Measurements from ENCODE around the gene PTPN23. TPM values are rescaled to one million over a fixed set of nuclear protein-coding genes. Genes with fewer than 3 reads are reported as not detected.
A peak's percentile ranks its signal among the peaks of the same experiment; 100 is the strongest.
"Not testable (repeated sequence)": the region's sequence is repeated elsewhere in the genome, so short reads cannot be mapped to it uniquely, and the experiment has no call there.

Gene PTPN23
- total RNA-seq, 1 donor from 2014 or later: 53.7 TPM

DNA sequence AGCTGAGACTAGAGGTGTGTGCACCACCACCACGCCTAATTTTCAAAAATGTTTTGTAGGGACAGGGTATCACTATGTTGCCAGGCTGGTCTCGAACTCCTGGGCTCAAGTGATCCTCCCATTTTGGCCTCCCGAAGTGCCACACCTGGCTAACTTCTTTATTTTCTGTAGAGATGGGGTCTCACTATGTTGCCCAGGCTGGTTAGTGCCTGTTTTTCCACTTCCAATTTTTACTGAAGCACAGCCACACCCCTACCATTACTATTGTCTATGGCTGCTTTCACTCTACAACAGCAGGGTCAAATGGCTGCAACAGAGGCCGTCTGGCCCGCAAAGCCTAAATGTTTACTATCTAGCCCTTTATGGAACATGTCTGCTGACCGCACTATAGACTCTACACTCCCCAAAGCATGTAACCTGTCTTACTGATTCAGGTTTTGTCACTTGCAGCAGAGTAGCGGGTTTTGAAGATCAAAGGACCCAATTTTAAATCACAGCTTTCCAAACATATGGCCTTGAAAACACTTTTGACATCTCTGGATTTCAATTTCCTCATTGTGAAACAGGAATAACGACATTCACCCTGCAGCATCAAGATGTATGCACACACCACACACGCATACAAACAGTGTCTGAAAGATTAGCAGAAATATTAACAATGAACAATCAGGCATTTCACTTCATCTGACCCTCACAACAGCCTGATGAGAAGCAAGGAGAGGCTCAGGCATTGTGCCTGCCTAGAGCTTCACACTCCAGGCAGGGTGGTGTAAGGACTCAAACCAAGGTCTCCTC, 48.9 kb downstream of the PTPN23 start:
- DNase-seq (ENCODE audit: low spot score) (peak; percentile 15), ATAC-seq (no peak)
- intact Hi-C loops (cut with DNase I): loop anchor here (10.0 kb wide), 1 partner anchor 45 kb away; the partner anchor contains the start of gene SCAP

DNA sequence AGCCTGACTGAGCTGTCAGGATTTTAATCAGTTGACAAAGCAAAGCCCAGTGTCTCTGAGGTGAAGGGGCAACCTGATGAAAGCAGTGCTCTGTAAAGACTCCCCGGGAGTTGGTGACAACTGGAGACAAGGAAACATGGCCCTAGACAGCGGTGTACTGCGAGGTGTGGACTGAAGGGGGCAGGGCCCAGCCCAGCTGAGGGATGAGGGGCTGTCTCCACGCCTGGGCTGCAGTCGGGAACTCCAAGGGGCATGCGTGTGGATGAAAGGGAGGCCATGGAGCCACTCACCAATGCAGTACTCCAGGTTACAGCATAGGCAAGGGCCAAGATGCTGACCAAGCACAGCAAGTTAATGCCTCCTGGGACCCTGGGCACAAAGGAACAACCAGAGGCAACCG, 49.8 kb downstream of the PTPN23 start:
- ATAC-seq (no peak), DNase-seq (ENCODE audit: low spot score) (peak; percentile 31)
- intact Hi-C loops (cut with DNase I): no loop called here

DNA sequence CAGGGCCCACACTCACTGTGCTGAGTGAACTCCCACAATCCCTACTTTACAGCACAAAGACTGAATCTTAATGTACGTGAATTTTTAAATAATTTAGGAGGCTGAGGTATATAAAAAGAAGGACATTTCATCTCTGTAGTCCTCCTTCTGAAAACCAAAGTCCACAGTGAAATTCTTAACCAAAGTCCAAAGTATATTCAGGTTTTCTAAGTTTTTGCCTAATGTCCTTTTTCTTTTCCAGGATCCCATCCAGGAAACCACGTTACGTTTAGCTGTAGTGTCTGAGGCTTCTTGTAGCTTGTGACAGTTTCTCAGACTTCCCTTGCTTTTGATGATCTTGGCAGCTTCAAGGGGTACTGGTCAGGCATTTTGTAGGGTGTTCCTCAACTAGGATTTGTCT, 50.4 kb downstream of the PTPN23 start:
- intact Hi-C loops (cut with DNase I): no loop called here
- ATAC-seq: no peak

DNA sequence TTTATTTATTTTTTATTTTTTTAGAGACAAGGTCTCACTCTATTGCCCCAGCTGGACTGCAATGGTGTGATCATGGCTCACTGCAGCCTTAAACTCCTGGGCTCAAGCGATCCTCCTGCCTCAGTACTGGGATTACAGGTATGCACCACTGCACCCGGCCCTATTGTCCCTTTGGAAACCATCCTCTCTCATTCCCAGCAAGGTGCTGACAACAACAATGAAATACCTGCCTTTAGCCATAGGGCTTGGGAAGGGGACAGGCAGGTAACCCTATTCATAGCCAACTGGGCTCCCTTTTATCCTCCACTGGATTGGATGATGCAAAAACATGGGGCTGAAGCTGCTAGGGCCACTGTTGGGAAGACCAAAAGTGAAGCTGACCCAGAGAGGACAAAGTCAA, 51.9 kb downstream of the PTPN23 start:
- DNase-seq (ENCODE audit: low spot score) (peak; percentile 23), ATAC-seq (no peak)
- intact Hi-C loops (cut with DNase I): no loop called here

More for the DNA sequence above, 50.4 kb downstream of the PTPN23 start:
- DNase-seq (ENCODE audit: low spot score): no peak

DNA sequence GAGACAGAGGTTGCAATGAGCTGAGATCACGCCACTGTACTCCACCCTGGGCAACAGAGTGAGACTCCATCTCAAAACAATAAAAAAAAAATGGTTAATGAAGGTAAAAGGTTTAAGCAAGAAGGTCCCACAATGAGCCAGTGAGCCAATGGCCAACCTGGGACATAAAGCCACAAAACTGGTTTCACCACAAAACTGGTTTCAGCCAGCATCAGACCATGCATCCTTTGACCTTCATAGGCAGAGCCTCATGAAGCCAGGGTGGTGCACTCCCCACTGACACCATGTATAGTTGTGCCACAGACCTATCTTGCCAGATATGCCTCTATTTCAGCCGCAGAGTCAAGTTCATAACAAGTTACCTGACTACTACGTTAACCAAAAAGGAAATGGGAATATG, 53.0 kb downstream of the PTPN23 start:
- intact Hi-C loops (cut with DNase I): no loop called here
- DNase-seq (ENCODE audit: low spot score) (peak; percentile 2), ATAC-seq (no peak)

DNA sequence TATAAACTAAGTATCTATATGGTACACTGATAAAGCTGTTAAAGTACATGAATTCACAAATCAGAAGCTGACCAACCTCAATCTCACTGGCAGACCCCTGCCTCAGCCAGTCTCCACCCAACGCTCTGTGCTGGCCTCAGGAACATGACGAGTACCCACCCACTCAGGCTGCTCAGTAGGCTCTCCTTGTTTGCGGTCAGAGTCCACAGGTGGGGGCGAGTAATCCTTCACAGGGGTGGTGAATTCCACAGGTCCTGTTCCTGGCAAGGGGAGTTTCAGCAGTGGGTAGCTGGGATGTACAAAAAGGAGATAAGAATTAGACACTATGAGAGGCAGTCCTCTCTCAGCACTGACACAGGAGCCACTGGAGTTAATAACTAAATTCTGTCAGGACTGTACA, 54.0 kb downstream of the PTPN23 start:
- DNase-seq (ENCODE audit: low spot score) (peak; percentile 14), ATAC-seq (no peak)
- intact Hi-C loops (cut with DNase I): no loop called here

DNA sequence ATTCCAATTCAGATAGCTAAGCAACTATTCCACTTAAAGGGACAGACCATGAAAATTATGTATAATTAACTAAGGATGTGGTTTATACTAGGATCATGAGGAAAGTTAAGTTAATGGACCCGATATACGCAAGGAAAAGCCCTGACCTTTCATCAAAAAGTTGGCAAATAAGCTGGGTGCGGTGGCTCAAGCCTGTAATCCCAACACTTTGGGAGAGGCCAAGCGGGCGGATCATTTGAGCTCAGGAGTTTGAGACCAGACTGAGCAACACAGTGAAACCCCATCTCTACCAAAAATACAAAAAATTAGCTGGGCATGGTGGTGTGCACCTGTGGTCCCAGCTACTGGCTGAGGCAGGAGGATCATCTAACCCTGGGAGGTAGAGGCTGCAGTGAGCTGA, 55.4 kb downstream of the PTPN23 start:
- ATAC-seq: no peak
- intact Hi-C loops (cut with DNase I): no loop called here
- peak; percentile 21 for DNase-seq (ENCODE audit: low spot score)

DNA sequence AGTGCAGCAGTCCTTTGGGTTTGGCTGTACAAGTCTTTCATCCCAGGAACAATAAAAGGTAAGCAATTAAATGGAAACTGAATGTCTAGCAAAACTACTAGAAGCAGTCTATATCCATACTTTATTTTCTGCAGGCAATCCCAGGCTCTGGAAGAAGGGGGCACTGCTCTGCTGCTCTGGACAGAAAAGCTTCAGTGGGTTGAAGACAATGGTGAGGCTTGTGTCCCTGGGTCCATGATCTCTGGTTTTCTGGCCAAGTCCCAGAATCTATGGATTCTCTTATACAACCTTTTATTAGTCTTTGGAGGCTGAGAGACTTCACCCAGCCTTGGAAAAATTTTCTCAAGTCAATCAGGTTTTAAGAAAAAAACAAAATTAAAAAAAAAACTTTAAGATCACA, 59.3 kb downstream of the PTPN23 start:
- ATAC-seq (no peak), DNase-seq (ENCODE audit: low spot score) (peak; percentile 19)
- intact Hi-C loops (cut with DNase I): no loop called here

DNA sequence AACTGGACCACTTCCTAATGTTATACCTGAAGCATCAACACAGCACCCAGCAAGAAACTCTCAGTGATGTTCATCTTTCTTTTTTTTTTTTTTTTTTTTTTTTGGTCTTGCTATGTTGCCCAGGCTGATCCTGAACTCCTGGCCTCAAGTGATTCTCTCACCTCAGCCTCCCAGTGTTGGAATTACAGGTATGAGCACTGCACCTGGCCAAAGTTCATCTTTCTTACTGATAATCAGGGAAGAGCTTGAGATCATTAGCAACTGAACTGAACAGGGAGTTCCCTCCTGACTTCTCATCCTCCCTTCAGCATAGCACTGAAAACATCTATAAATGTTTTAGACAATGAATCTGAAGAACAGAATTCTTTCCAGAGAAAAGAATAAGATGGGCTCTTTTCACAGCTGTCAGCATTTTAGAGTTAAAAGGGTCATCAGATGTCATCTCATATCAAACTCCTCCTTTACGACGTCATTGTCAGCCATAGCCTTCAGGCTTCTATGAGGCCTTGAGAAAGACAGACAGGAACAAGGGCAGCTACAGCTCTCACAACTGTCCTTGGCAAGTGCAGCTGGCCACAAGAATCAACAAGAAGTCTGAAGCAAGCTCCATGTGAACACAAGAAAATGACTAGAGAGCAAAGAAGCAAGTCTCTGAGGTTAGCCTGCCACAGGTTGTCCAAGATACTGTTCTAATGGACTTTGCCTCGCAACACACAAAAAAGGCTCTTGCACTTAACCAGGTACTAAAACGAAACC, 61.2 kb downstream of the PTPN23 start:
- no peak for ATAC-seq
- intact Hi-C loops (cut with DNase I): no loop called here
- peak; percentile 8 for DNase-seq (ENCODE audit: low spot score)

DNA sequence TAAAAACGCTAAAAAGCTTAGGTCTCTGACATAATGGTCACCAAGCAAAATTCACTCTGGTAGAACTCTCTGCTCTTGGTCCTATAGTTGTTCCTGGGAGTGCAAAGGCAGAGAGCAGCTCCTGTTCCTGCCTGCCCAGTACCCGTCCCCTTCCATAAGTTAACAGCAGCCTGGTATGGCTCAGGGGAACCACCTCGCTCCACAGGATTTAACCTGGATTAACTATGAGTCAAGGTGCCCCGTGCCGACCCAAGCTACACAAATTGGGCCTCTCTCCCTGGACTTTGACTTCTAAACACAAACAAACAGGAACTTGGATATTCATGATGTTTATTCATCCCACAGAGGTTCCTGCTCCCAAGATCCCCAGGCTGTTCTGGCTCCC, 62.8 kb downstream of the PTPN23 start:
- ATAC-seq: peak; percentile 54
- intact Hi-C loops (cut with DNase I): no loop called here
- peak; percentile 49 for DNase-seq (ENCODE audit: low spot score)

DNA sequence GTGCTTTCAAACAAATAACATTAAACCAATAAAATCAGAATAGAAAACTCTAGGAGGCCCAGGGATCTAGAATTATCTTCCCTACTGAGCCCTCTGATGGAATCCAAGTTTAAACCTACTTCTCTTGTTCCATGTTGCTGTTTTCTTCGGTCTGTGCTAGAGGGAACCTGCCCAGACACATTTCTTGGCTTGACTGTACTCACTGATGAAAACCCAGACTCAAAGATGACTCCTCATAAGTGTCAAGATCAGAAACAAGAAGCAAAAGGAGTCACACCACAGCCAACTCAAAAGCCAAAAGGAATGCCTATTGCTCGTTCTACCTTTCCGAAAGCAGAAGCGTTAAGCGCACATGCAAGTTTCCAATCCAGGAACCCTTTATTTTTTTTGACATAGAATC, 63.3 kb downstream of the PTPN23 start:
- ATAC-seq (no peak), DNase-seq (ENCODE audit: low spot score) (peak; percentile 2)
- intact Hi-C loops (cut with DNase I): no loop called here

DNA sequence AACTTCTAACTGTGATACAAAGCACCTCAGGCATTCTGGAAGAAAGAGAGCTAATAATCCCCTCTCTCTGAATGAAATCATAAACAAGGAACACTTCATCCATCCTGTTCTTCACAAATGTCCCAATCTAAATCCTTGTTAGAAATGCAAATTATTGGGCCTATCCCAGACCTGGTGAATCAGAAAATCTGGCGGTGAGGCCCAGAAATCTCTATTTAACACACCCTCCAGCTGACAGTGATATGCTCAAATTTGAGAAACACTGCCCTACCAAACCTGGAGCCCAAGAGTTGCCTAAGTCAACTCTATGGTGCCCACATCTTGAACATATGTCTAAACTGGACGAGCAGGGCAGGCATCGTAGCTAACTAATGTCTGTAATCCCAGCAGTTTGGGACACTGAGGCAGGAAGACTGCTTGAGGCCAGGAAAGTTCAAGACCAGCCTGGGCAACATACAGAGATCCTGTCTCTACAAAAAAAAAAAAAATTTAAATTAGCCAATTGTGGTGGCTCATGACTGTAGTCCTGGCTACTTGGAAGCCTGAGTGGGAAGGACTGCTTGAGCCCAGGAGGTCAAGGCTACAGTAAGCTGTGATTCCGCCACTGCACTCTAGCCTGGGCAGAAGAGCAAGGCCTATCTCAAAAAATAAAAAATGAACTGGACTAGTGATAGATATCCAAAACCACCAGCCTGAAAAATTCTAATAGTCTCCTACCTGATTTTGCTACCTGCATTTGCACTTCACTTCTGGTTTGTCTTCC, 71.8 kb downstream of the PTPN23 start:
- intact Hi-C loops (cut with DNase I): no loop called here
- DNase-seq (ENCODE audit: low spot score) (peak; percentile 12), ATAC-seq (no peak)

DNA sequence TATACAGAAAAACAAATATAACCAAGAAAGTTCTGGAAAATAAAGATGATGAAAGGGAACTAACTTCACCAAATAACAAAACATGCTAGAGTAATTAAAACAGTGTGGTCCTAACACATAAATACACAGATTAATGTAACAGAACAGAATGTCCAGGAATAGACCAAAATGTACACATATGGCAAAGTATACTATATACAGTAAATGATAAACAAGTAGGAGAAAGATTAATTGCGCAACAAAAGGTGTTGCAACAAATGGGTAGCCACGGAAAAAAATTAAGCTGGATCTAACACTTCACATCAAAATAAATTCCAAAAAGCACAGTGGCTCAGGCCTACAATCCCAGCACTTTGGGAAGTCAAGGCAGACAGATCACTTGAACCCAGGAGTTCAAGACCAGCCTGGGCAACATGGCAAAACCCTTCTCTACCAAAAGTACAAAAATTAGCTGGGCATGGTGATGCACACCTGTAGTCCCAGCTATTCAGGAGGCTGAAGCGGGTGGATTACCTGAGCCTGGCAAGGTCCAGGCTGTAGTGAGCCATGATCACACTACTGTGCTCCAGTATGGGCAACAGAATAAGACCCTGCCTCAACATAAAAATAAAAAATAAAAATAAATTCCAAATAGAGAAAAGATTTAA, 75.1 kb downstream of the PTPN23 start:
- DNase-seq (ENCODE audit: low spot score) (peak; percentile 2), ATAC-seq (no peak)
- intact Hi-C loops (cut with DNase I): no loop called here

DNA sequence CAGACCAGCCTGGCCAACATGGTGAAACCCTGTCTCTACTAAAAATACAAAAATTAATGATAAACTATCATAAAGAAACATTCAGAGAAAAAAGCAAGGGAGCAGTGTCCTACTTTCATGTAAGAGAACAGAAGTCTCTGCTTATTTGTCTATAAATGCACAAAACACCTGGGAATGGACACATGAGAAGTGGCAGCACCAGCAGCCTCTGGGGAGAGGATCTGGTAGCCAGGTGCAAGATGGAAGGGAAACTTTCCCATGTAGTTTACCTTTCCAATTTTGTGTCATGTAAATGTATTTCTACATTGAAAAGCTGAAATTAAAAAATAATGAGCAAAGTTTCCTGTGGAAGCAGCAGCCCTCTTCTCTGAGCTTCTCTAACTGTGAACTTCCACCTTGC, 76.2 kb downstream of the PTPN23 start:
- intact Hi-C loops (cut with DNase I): no loop called here
- ATAC-seq: no peak
- DNase-seq (ENCODE audit: low spot score): no peak

DNA sequence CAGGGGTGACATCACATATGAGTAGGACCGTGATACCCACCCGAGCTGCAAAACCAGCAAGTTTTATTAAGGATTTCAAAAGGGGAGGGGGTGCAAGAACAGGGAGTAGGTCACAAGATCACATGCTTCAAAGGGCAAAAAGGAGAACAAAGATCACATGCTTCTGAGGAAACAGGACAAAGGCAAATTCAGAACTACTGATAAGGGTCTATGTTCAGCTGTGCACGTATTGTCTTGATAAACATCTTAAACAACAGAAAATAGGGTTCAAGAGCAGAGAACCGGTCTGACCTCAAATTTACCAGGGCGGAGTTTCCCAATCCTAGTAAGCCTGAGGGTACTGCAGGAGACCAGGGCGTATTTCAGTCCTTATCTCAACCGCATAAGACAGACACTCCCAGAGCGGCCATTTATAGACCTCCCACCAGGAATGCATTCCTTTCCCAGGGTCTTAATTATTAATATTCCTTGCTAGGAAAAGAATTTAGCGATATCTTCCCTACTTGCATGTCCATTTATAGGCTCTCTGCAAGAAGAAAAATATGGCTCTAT, 78.8 kb downstream of the PTPN23 start:
- intact Hi-C loops (cut with DNase I); ATAC-seq; DNase-seq (ENCODE audit: low spot score): not testable (repeated sequence)

Measured in sciatic nerve (tissue), 2 donors.